ENCODE results near the gene STAT6. TPM values are rescaled to one million over a fixed set of nuclear protein-coding genes. Genes with fewer than 3 reads are reported as not detected.
A peak's percentile ranks its signal among the peaks of the same experiment; 100 is the strongest.
"Not testable (repeated sequence)": the region's sequence is repeated elsewhere in the genome, so short reads cannot be mapped to it uniquely, and the experiment has no call there.

The STAT6 gene
- polyA plus RNA-seq, 1 experiment = 177 TPM

GRCh38 chr12:57126561-57126960, 15.4 kb upstream of the STAT6 start:
- no peak for DNase-seq (ENCODE audit: low read depth)
- H3K36me3 ChIP-seq (ENCODE audit: control insufficient read depth, insufficient read depth, low read length) = peaks cover 1% of the 10 kb centered on the region
- no peak for TF ChIP-seq CTCF (IDR thresholded peaks at IDR 0.05; ENCODE audit: insufficient read depth, low read depth, low read length)
- ChIA-PET POLR2A (no interaction called here), CTCF (interaction anchor here (0.9 to 18.2 kb wide), 10 partner anchors 12 to 87 kb away, joined by 3 to 357 read pairs (median 4); partner anchors contain the start of genes NEMP1 and STAT6)
- no peak overlapping the region for H3K4me3 ChIP-seq (ENCODE audit: low read depth, low read length)
- no peaks in the 10 kb centered on the region for H3K27me3 ChIP-seq (ENCODE audit: control insufficient read depth, insufficient read depth, low read length)

- Histone ChIP-seq H3K36me3 (ENCODE audit: control insufficient read depth, insufficient read depth, low read length) (no peaks in the 10 kb centered on the region; the same call in 1 of the 2 replicates), H3K4me3 (ENCODE audit: low read depth, low read length) (no peak overlapping the region), H3K27me3 (ENCODE audit: control insufficient read depth, insufficient read depth, low read length) (no peaks in the 10 kb centered on the region)
- POLR2A ChIA-PET = no interaction called here
- TF ChIP-seq CTCF (IDR thresholded peaks at IDR 0.05; ENCODE audit: insufficient read depth, low read depth, low read length) = no peak
- no peak for DNase-seq (ENCODE audit: low read depth)
- CTCF ChIA-PET = interaction anchor here (0.9 to 18.2 kb wide), 14 partner anchors 10 to 88 kb away, joined by 3 to 357 read pairs (median 6); partner anchors contain the start of genes LRP1-AS and STAT6
Observed at GRCh38 chr12:57126061-57126460, 14.9 kb upstream of the STAT6 start.

GRCh38 chr12:57124261-57124877, 13.2 kb upstream of the STAT6 start:
- Histone ChIP-seq H3K27me3 (ENCODE audit: control insufficient read depth, insufficient read depth, low read length) (no peaks in the 10 kb centered on the region), H3K4me3 (ENCODE audit: low read depth, low read length) (no peak overlapping the region), H3K36me3 (ENCODE audit: control insufficient read depth, insufficient read depth, low read length) (no peaks in the 10 kb centered on the region)
- no peak for DNase-seq (ENCODE audit: low read depth)
- TF ChIP-seq CTCF (IDR thresholded peaks at IDR 0.05; ENCODE audit: insufficient read depth, low read depth, low read length) = peak; percentile 97
- CTCF ChIA-PET = interaction anchor here (0.7 to 18.2 kb wide), 33 partner anchors 9 to 125 kb away, joined by 3 to 357 read pairs (median 5); partner anchors contain the start of genes LRP1-AS, NEMP1, SHMT2 and STAT6
- POLR2A ChIA-PET = interaction anchor here (0.5 to 1.0 kb wide), 2 partner anchors 12 to 28 kb away, joined by 3 to 6 read pairs; no protein-coding TSS in a partner anchor

GRCh38 chr12:57123813-57124212, 12.7 kb upstream of the STAT6 start:
- no peak for TF ChIP-seq CTCF (IDR thresholded peaks at IDR 0.05; ENCODE audit: insufficient read depth, low read depth, low read length)
- ChIA-PET CTCF (interaction anchor here (0.7 to 18.2 kb wide), 31 partner anchors 8 to 126 kb away, joined by 3 to 357 read pairs (median 6); partner anchors contain the start of genes LRP1-AS, NEMP1, SHMT2 and STAT6), POLR2A (interaction anchor here (1.0 kb wide), 1 partner anchor 12 kb away, joined by 3 read pairs; no protein-coding TSS in a partner anchor)
- H3K27me3 ChIP-seq (ENCODE audit: control insufficient read depth, insufficient read depth, low read length) = no peaks in the 10 kb centered on the region
- no peak overlapping the region for H3K4me3 ChIP-seq (ENCODE audit: low read depth, low read length)
- DNase-seq (ENCODE audit: low read depth) = no peak
- no peaks in the 10 kb centered on the region for H3K36me3 ChIP-seq (ENCODE audit: control insufficient read depth, insufficient read depth, low read length)

GRCh38 chr12:57120718-57121117, 9.6 kb upstream of the STAT6 start:
- POLR2A ChIA-PET; DNase-seq (ENCODE audit: low read depth); H3K4me3 ChIP-seq (ENCODE audit: low read depth, low read length); H3K27me3 ChIP-seq (ENCODE audit: control insufficient read depth, insufficient read depth, low read length); H3K36me3 ChIP-seq (ENCODE audit: control insufficient read depth, insufficient read depth, low read length): not testable (repeated sequence)
- CTCF ChIA-PET = interaction anchor here (0.6 to 18.2 kb wide), 8 partner anchors 9 to 122 kb away, joined by 3 to 357 read pairs (median 12); partner anchors contain the start of gene STAT6

Data from BJ (cell line).